Brain microvascular endothelial cell (primary cell): ENCODE measurements around the gene MSH3.
"Not testable (repeated sequence)": the region's sequence is repeated elsewhere in the genome, so short reads cannot be mapped to it uniquely, and the experiment has no call there.

Source experiments
- DNase-seq: peaks from one replicate; pipeline ENCODE4 v3.0.0-alpha.2; 2020
- H3K27ac ChIP-seq: fragments of 250-450 bp; sonication (Bioruptor Pico); 2 replicates; pipeline ENCODE4 v1.5.1; 2020; ENCODE audit warnings: mild to moderate bottlenecking, moderate library complexity
- H3K27me3 ChIP-seq: fragments of 250-450 bp; sonication (Bioruptor Pico); replicated peaks from 2 replicates; pipeline ENCODE4 v1.5.1; 2020; ENCODE audit warnings: mild to moderate bottlenecking
- H3K36me3 ChIP-seq: fragments of 250-450 bp; sonication (Bioruptor Pico); replicated peaks from 2 replicates; pipeline ENCODE4 v1.5.1; 2020; ENCODE audit warnings: mild to moderate bottlenecking
- H3K4me3 ChIP-seq: 2 replicates; pipeline ENCODE4 v1.5.1; 2011; ENCODE audit warnings: low read depth, mild to moderate bottlenecking, control low read depth, low read length, moderate library complexity
- in situ Hi-C: cut with HindIII; loops from 2 replicates; pipeline ENCODE4 v1.10.0; 2017; ENCODE audit warnings: low sequenced_read_pairs, low pct_ligation_motif_present
- TF ChIP-seq, protein P1 (sequence below): IDR thresholded peaks from 2 replicates; pipeline ENCODE4 v1.5.1; 2011; ENCODE audit warnings: low read depth, mild to moderate bottlenecking, moderate library complexity, low read length, control low read depth, inconsistent platforms; ENCODE audit errors: missing control alignments

MSH3 gene

DNA sequence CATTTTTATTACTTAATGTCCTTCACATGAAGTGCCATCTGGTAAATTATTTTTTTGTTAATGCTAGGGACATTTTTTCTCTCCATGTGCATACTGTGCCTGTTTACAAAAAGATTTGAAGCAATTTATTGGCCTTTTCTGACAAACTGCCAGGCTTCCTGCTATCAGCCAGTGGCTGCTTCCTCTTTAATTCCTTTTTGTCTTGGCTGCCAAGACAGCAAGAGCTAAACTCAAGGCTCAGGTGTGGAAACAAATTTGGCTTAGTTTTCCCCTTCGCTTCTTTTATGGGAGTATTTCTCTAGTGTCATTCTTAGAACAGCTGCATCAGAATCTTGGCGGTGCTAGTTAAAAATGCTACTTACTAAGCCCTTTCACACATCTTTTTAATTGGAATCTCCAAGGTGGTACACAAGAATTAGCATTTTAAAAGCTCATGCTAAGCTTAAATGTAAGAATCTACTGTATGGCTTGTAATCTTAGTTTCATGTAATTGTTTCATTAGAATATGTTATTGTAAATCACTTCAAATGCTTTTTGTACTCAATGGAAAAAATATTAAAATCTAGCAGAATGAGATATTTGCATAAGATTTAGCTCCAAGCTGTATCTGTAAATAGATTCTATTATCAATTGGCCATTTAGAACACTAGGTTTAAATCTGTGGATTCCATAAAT, 171.5 kb downstream of the MSH3 start:
- no peak for DNase-seq
- no peak overlapping the region for H3K4me3 ChIP-seq
- H3K36me3 ChIP-seq, result peaks cover 5% of the 10 kb centered on the region
- TF ChIP-seq, protein P1, sequence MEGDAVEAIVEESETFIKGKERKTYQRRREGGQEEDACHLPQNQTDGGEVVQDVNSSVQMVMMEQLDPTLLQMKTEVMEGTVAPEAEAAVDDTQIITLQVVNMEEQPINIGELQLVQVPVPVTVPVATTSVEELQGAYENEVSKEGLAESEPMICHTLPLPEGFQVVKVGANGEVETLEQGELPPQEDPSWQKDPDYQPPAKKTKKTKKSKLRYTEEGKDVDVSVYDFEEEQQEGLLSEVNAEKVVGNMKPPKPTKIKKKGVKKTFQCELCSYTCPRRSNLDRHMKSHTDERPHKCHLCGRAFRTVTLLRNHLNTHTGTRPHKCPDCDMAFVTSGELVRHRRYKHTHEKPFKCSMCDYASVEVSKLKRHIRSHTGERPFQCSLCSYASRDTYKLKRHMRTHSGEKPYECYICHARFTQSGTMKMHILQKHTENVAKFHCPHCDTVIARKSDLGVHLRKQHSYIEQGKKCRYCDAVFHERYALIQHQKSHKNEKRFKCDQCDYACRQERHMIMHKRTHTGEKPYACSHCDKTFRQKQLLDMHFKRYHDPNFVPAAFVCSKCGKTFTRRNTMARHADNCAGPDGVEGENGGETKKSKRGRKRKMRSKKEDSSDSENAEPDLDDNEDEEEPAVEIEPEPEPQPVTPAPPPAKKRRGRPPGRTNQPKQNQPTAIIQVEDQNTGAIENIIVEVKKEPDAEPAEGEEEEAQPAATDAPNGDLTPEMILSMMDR, result no peak
- no peaks in the 10 kb centered on the region for H3K27me3 ChIP-seq
- H3K27ac ChIP-seq, result no peak overlapping the region
- in situ Hi-C loops, result no loop called here

DNA sequence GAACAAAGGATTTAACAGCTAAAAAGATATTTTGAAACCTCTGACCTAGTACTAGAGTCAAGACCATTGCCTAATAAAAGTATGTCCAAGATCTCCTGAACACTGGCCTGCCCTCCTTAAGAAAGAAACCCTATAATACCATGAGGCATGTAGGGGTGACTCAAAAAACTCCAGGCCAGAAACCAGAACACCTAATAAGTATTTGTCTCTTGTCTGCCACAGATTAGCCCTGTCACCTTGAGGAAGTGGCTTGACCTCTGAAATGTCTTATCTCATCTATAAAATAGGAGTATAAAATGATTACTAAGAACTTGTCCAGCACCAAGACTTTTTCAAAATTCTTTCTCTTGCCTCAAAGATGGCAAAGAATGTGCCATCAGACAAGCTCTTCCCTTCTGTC, 180.3 kb downstream of the MSH3 start:
- Histone ChIP-seq H3K4me3 (no peak overlapping the region), H3K27me3 (no peaks in the 10 kb centered on the region), H3K27ac (no peak overlapping the region), H3K36me3 (no peaks in the 10 kb centered on the region)
- in situ Hi-C loops, result no loop called here
- DNase-seq, result no peak
- TF ChIP-seq, protein P1, result no peak

DNA sequence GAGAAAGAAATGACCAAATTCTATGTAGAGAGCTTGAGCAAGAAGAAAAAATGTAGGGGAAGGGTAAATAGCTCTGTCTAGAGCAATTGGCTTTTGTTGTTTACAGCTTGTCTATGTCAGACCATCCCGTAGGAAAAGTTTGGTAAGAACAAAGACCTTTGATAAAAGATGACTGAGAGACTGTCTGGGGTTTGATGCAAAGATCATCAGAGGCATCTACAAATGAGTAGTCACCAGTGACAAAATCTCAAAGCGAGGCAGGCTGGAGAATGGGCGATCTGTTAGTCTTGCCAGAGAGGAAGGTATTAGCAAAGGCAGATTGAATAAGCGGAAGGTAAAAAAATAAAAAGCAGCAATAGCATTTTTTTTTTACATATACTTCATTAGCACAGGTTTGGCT, 180.7 kb downstream of the MSH3 start:
- H3K27ac ChIP-seq, result no peak overlapping the region
- TF ChIP-seq, protein P1, result no peak
- H3K36me3 ChIP-seq, result no peaks in the 10 kb centered on the region
- H3K4me3 ChIP-seq, result no peak overlapping the region
- DNase-seq, result no peak
- in situ Hi-C loops, result no loop called here
- H3K27me3 ChIP-seq, result no peaks in the 10 kb centered on the region

DNA sequence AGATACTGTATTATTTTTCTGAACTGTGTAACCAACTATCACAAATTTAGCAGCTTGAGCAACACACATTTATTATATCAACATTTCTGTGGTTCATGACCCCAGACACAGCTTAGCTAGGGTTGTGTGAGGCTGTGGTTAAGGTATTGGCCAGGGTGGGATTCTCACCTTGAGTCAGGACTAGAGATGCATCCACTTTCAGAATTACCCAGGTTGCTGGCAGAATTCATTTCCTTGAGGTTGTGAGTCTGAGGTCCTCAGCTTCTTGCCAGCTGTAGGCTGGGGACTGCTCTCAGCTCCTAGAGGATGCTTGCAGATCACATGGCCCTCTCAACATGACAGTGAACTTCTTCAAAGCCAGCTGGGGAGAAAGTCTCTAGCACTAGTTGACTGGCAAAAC, 183.2 kb downstream of the MSH3 start:
- in situ Hi-C loops, result no loop called here
- DNase-seq, result no peak
- no peak overlapping the region for H3K4me3 ChIP-seq
- H3K27me3 ChIP-seq, result no peaks in the 10 kb centered on the region
- TF ChIP-seq, protein P1, result no peak
- H3K27ac ChIP-seq, result no peak overlapping the region
- H3K36me3 ChIP-seq, result no peaks in the 10 kb centered on the region

DNA sequence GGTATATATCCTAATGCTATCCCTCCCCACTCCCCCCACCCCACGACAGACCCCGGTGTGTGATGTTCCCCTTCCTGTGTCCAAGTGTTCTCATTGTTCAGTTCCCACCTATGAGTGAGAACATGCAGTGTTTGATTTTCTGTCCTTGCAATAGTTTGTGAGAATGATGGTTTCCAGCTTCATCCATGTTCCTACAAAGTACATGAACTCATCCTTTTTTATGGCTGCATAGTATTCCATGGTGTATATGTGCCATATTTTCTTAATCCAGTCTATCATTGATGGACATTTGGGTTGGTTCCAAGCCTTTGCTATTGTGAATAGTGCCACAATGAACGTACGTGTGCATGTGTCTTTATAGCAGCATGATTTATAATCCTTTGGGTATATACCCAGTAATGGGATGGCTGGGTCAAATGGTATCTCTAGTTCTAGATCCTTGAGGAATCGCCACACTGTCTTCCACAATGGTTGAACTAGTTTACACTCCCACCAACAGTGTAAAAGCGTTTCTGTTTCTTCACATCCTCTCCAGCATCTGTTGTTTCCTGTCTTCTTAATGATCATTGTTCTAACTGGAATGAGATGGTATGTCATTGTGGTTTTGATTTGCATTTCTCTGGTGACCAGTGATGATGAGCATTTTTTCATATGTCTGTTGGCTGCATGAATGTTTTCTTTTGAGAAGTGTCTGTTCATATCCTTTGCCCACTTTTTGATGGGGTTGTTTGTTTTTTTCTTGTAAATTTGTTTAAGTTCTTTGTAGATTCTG, 186.8 kb downstream of the MSH3 start:
- H3K27me3 ChIP-seq, in situ Hi-C loops, H3K4me3 ChIP-seq, DNase-seq, H3K36me3 ChIP-seq, H3K27ac ChIP-seq: not testable (repeated sequence)

DNA sequence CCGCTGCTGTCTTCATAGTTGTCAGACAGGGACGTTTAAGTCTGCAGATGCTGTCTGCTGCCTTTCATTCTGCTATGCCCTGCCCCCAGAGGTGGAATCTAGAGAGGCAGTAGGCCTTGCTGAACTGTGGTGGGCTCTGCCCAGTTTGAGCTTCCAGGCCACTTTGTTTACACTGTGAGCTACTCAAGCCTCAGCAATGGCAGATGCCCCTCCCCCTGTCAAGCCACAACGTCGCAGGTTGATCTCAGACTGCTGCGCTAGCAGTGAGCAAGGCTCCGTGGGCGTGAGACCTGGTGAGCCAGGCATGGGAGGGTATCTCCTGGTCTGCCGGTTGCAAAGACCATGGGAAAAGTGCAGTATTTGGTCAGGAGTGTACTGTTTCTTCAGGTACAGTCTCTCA, 192.0 kb downstream of the MSH3 start:
- DNase-seq, H3K36me3 ChIP-seq, in situ Hi-C loops, H3K4me3 ChIP-seq, H3K27ac ChIP-seq, H3K27me3 ChIP-seq: not testable (repeated sequence)

DNA sequence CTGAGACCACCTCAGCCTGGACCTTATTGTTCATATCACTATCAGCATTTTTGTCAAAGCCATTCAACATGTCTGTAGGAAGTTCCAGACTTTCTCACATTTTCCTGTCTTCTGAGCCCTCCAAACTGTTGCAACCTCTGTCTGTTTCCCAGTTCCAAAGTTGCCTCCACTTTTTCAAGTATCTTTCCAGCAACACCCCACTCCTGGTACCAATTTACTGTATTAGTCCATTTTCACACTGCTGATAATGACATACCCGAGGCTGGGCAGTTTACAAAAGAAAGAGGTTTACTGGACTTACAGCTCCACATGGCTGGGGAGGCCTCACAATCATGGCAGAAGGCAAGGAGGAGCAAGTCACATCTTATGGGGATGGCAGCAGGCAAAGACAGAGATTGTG, 195.7 kb downstream of the MSH3 start:
- in situ Hi-C loops, H3K27ac ChIP-seq, H3K4me3 ChIP-seq, H3K27me3 ChIP-seq, DNase-seq, H3K36me3 ChIP-seq: not testable (repeated sequence)
